PC-3 (cell line): ENCODE measurements around the gene C11orf54. TPM values are rescaled to one million over a fixed set of nuclear protein-coding genes. Genes with fewer than 3 reads are reported as not detected.

Source experiments
- ATAC-seq: fragments of 200-7000 bp; cut with Tn5 transposase; 2 replicates; pipeline ENCODE4 v1.9.1; 2020; ENCODE audit warnings: mild to moderate bottlenecking, moderate library complexity
- BruUV-seq: library from RNA; stranded (reverse); fragments of 400-500 nt; replicated peaks from 2 replicates; lab custom pipeline; 2021; lab: Mats Ljungman, UMichigan
- CTCF ChIA-PET: fragments of 300-600 bp; sonication (Branson Sonifier 250); formaldehyde crosslinking; loops from one replicate; lab custom pipeline; 2022; ENCODE audit warnings: antibody characterized with exemption; lab: Charles Lee
- POLR2A ChIA-PET: fragments of 300-600 bp; sonication (Branson Sonifier 250); formaldehyde crosslinking; loops from one replicate; lab custom pipeline; 2022; ENCODE audit warnings: antibody characterized with exemption; ENCODE audit not compliant: unreplicated experiment; lab: Charles Lee
- DNase-seq: peaks from one replicate; pipeline ENCODE4 v3.0.0-alpha.2; 2015
- H2AFZ ChIP-seq: fragments of 300-600 bp; sonication (generic); 2 replicates; pipeline ENCODE4 v1.6.0; 2016; ENCODE audit warnings: antibody characterized with exemption, low read length
- H3F3A ChIP-seq: fragments of 300-600 bp; sonication (generic); one replicate; pipeline ENCODE4 v1.6.0; 2017; ENCODE audit warnings: antibody characterized with exemption, low read length, control low read depth, mild to moderate bottlenecking; ENCODE audit not compliant: unreplicated experiment
- H3K27ac ChIP-seq: fragments of 300-600 bp; sonication (generic); 2 replicates; pipeline ENCODE4 v1.5.1; 2016; ENCODE audit warnings: mild to moderate bottlenecking, low read length
- H3K27me3 ChIP-seq: fragments of 300-600 bp; sonication (generic); 2 replicates; pipeline ENCODE4 v1.6.1; 2016; ENCODE audit warnings: low read length, mixed read lengths
- H3K36me3 ChIP-seq: fragments of 300-600 bp; sonication (generic); 2 replicates; pipeline ENCODE4 v1.6.1; 2016; ENCODE audit warnings: low read depth, mixed run types, low read length, mixed read lengths
- H3K4me1 ChIP-seq: fragments of 300-600 bp; sonication (generic); 2 replicates; pipeline ENCODE4 v1.5.1; 2016; ENCODE audit warnings: low read length; ENCODE audit not compliant: insufficient read depth
- H3K4me2 ChIP-seq: fragments of 300-600 bp; sonication (generic); 2 replicates; pipeline ENCODE4 v1.6.0; 2016; ENCODE audit warnings: low read length
- H3K4me3 ChIP-seq: fragments of 300-600 bp; sonication (generic); 2 replicates; pipeline ENCODE4 v1.5.1; 2016; ENCODE audit warnings: mild to moderate bottlenecking, low read length, mixed read lengths
- H3K79me2 ChIP-seq: fragments of 300-600 bp; sonication (generic); 2 replicates; pipeline ENCODE4 v1.6.1; 2017; ENCODE audit warnings: low read length, mixed read lengths
- H3K9ac ChIP-seq: fragments of 300-600 bp; sonication (generic); 2 replicates; pipeline ENCODE4 v1.6.0; 2016; ENCODE audit warnings: mild to moderate bottlenecking, low read length
- H3K9me2 ChIP-seq: fragments of 300-600 bp; sonication (generic); replicated peaks from 2 replicates; pipeline ENCODE4 v1.6.1; 2016; ENCODE audit warnings: mixed run types, low read length, mixed read lengths
- H3K9me3 ChIP-seq: fragments of 300-600 bp; sonication (generic); 2 replicates; pipeline ENCODE4 v1.6.1; 2016; ENCODE audit warnings: low read length, mixed read lengths
- H4K20me1 ChIP-seq: fragments of 300-600 bp; sonication (generic); 2 replicates; pipeline ENCODE4 v1.6.1; 2016; ENCODE audit warnings: low read length, mixed read lengths
- CTCF ChIP-seq: fragments of 300-600 bp; sonication (generic); conservative IDR thresholded peaks from 2 replicates; pipeline ENCODE4 v1.5.1; 2017; ENCODE audit warnings: antibody characterized with exemption, low read depth, mild to moderate bottlenecking, low read length
- EZH2 ChIP-seq: fragments of 300-600 bp; sonication (generic); IDR thresholded peaks from one replicate; pipeline ENCODE4 v1.6.1; 2017; ENCODE audit warnings: antibody characterized with exemption, mild to moderate bottlenecking, low read length; ENCODE audit not compliant: unreplicated experiment
- EZH2phosphoT487 ChIP-seq: fragments of 300-600 bp; sonication (generic); IDR thresholded peaks from 2 replicates; pipeline ENCODE4 v1.6.1; 2018; ENCODE audit warnings: mild to moderate bottlenecking, antibody characterized with exemption, low read length, borderline replicate concordance
- intact Hi-C: fragments of 100-400 bp; cut with micrococcal nuclease; formaldehyde crosslinking; loops from 2 replicates; pipeline ENCODE4 v1.9.0; 2023
- total RNA-seq: library from RNA; depleted of rRNA; stranded (reverse); fragments of >200 nt; gene quantifications from 2 replicates; pipeline ENCODE4 v1.2.3, GENCODE V29; 2014

Gene C11orf54
- total RNA-seq, 1 experiment from 2014 or later = 24.3 TPM

DNA sequence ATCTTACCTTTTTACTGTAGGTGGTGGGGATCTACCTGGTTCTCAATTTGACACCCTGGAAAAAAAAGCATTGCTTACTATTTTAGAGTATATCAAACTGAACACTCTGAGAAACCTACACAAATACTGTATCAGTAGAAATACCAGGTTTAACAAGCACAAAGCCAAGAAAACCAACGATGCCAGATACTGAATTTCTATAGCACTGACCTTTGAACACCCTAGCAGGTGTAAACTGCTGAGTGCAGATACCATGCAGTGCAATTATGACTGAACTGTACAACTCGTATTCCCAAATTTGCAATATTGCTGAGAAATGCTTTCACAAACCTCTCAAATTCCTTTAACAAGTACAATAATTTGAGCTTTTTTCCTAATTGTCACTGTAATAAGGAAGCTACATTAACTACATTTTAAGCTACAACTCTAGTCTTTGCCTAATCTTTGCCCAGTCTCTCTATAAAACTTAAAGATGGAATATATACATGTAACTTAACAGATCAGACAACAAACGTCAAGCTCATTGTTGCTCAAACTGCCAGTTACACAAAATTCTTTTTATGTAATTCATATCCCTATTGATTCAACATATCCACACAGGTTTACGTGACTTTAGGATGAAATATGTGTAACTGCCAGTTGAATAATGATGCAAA lies 9.1 kb upstream of the C11orf54 start:
- TF ChIP-seq EZH2phosphoT487 = no peak
- TF ChIP-seq EZH2 = no peak
- TF ChIP-seq CTCF = no peak
- Histone ChIP-seq H3K9ac (no peak overlapping the region), H3K4me3 (no peak overlapping the region), H3F3A (peaks cover 87% of the 10 kb centered on the region), H3K36me3 (peaks cover 99% of the 10 kb centered on the region), H3K9me3 (no peaks in the 10 kb centered on the region), H3K27ac (no peak overlapping the region), H4K20me1 (peaks cover 89% of the 10 kb centered on the region), H3K4me2 (no peak overlapping the region), H3K4me1 (peaks cover 16% of the 10 kb centered on the region), H3K9me2 (no peaks in the 10 kb centered on the region), H2AFZ (no peak overlapping the region), H3K79me2 (peaks cover 39% of the 10 kb centered on the region), H3K27me3 (no peaks in the 10 kb centered on the region)
- intact Hi-C loops = no loop called here
- no TSS peak for BruUV-seq
- ChIA-PET POLR2A (no interaction called here), CTCF (no interaction called here)
- ATAC-seq = no peak
- no peak for DNase-seq

DNA sequence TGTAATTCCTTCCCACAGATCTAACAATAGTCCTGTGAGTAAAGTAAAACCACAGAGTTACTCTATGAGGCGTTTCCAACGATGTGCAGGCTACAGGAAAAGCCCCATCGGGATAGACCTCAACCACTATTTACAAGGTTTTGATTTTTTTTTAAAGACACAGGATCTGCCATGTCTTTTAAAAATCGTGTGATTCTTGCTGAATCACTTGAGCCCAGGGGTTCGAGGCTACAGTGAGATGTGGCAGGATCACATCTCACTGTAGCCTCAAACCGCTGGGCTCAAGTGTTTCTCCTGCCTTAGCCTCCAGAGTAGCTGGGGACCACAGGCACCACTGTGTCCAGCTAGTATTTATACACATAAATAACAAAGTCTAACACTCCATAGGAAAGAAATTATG lies 8.0 kb upstream of the C11orf54 start:
- Histone ChIP-seq H3K27ac (no peak overlapping the region), H4K20me1 (peaks cover 98% of the 10 kb centered on the region)

More for the DNA sequence above, 8.0 kb upstream of the C11orf54 start:
- no peaks in the 10 kb centered on the region for H3K9me2 ChIP-seq
- ChIA-PET POLR2A (no interaction called here), CTCF (no interaction called here)
- H3K27me3 ChIP-seq = no peaks in the 10 kb centered on the region
- intact Hi-C loops = no loop called here
- no peaks in the 10 kb centered on the region for H3K9me3 ChIP-seq
- peaks cover 97% of the 10 kb centered on the region for H3K36me3 ChIP-seq
- H2AFZ ChIP-seq = no peak overlapping the region
- peaks cover 86% of the 10 kb centered on the region for H3F3A ChIP-seq
- no peak overlapping the region for H3K4me3 ChIP-seq
- ATAC-seq (no peak), DNase-seq (no peak)
- peaks cover 27% of the 10 kb centered on the region for H3K4me1 ChIP-seq
- H3K79me2 ChIP-seq = peaks cover 50% of the 10 kb centered on the region
- BruUV-seq = no TSS peak
- H3K9ac ChIP-seq = no peak overlapping the region
- no peak for TF ChIP-seq EZH2phosphoT487
- no peak for TF ChIP-seq CTCF
- TF ChIP-seq EZH2 = no peak
- no peak overlapping the region for H3K4me2 ChIP-seq
